ENCODE results near the gene RPL5.

Gene RPL5

DNA sequence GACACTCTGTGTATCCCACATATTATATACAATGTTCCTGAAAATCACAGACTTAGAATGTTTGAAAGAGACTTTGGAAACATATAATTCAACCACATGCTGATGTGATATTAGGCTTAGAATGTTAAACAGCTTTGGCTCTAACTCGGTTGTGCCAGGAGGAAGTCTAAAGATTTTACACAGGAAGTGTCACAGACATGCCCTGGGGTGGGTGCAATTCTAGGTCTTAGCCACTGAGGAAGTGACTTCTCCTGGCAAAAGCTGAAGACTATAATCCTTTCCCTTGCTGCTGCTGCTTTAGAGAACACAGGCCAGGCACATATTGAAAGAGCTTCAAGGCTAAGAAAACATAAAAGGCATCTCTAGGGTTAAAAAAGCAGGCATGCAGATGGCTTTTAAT lies 51.0 kb downstream of the RPL5 start (continued):
- no peak for TF ChIP-seq ZNF140 (tag by site-specific recombination; IDR thresholded peaks at IDR 0.05)
- no peak for TF ChIP-seq ZNF544 (tag by site-specific recombination; IDR thresholded peaks at IDR 0.05)
- TF ChIP-seq ZNF677 (tag by site-specific recombination; IDR thresholded peaks at IDR 0.05): no peak

GRCh38 chr1:92883297-92883696 lies 51.5 kb downstream of the RPL5 start:
- no peaks in the 10 kb centered on the region for H3K4me1 ChIP-seq (ENCODE audit: control insufficient read depth, insufficient read depth, low read length)
- TF ChIP-seq ZNF600 (tag by site-specific recombination; IDR thresholded peaks at IDR 0.05) (no peak), ZNF354C (tag by site-specific recombination; IDR thresholded peaks at IDR 0.05; ENCODE audit: borderline replicate concordance, low read depth) (no peak), ZBTB26 (tag by site-specific recombination; optimal IDR thresholded peaks at IDR 0.05) (no peak), ZSCAN30 (tag by site-specific recombination; IDR thresholded peaks at IDR 0.05) (no peak), ZNF311 (tag by site-specific recombination; IDR thresholded peaks at IDR 0.05; ENCODE audit: borderline replicate concordance) (no peak), ZNF157 (tag by site-specific recombination; IDR thresholded peaks at IDR 0.05) (no peak), ZNF488 (tag by site-specific recombination; IDR thresholded peaks at IDR 0.05) (no peak), OVOL3 (tag by site-specific recombination; IDR thresholded peaks at IDR 0.05) (no peak), ZEB2 (tag by site-specific recombination; IDR thresholded peaks at IDR 0.05) (no peak), HOXC10 (CRISPR knock-in tag; IDR thresholded peaks at IDR 0.05) (no peak), GLI4 (tag by site-specific recombination; IDR thresholded peaks at IDR 0.05) (no peak), ATF2 (tag by site-specific recombination; IDR thresholded peaks at IDR 0.05; ENCODE audit: low read depth) (no peak)
- TF ChIP-seq, protein P1, sequence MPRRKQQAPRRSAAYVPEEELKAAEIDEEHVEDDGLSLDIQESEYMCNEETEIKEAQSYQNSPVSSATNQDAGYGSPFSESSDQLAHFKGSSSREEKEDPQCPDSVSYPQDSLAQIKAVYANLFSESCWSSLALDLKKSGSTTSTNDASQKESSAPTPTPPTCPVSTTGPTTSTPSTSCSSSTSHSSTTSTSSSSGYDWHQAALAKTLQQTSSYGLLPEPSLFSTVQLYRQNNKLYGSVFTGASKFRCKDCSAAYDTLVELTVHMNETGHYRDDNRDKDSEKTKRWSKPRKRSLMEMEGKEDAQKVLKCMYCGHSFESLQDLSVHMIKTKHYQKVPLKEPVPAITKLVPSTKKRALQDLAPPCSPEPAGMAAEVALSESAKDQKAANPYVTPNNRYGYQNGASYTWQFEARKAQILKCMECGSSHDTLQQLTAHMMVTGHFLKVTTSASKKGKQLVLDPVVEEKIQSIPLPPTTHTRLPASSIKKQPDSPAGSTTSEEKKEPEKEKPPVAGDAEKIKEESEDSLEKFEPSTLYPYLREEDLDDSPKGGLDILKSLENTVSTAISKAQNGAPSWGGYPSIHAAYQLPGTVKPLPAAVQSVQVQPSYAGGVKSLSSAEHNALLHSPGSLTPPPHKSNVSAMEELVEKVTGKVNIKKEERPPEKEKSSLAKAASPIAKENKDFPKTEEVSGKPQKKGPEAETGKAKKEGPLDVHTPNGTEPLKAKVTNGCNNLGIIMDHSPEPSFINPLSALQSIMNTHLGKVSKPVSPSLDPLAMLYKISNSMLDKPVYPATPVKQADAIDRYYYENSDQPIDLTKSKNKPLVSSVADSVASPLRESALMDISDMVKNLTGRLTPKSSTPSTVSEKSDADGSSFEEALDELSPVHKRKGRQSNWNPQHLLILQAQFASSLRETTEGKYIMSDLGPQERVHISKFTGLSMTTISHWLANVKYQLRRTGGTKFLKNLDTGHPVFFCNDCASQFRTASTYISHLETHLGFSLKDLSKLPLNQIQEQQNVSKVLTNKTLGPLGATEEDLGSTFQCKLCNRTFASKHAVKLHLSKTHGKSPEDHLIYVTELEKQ (tag by site-specific recombination; IDR thresholded peaks at IDR 0.05; ENCODE audit: borderline replicate concordance): no peak
- TF ChIP-seq, protein P2, sequence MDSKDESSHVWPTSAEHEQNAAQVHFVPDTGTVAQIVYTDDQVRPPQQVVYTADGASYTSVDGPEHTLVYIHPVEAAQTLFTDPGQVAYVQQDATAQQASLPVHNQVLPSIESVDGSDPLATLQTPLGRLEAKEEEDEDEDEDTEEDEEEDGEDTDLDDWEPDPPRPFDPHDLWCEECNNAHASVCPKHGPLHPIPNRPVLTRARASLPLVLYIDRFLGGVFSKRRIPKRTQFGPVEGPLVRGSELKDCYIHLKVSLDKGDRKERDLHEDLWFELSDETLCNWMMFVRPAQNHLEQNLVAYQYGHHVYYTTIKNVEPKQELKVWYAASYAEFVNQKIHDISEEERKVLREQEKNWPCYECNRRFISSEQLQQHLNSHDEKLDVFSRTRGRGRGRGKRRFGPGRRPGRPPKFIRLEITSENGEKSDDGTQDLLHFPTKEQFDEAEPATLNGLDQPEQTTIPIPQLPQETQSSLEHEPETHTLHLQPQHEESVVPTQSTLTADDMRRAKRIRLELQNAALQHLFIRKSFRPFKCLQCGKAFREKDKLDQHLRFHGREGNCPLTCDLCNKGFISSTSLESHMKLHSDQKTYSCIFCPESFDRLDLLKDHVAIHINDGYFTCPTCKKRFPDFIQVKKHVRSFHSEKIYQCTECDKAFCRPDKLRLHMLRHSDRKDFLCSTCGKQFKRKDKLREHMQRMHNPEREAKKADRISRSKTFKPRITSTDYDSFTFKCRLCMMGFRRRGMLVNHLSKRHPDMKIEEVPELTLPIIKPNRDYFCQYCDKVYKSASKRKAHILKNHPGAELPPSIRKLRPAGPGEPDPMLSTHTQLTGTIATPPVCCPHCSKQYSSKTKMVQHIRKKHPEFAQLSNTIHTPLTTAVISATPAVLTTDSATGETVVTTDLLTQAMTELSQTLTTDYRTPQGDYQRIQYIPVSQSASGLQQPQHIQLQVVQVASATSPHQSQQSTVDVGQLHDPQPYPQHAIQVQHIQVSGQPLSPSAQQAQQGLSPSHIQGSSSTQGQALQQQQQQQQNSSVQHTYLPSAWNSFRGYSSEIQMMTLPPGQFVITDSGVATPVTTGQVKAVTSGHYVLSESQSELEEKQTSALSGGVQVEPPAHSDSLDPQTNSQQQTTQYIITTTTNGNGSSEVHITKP (tag by site-specific recombination; IDR thresholded peaks at IDR 0.05): no peak
- H3K4me3 ChIP-seq (ENCODE audit: low read depth, low read length): no peak overlapping the region
- H3K36me3 ChIP-seq (ENCODE audit: control insufficient read depth in 2 of 2, insufficient read depth in 1 of 2, low read length in 2 of 2): no peaks in the 10 kb centered on the region
- POLR2A ChIA-PET: interaction anchor here (0.5 kb wide), 1 partner anchor 961 kb away, joined by 4 read pairs; no protein-coding TSS in a partner anchor
- CTCF ChIA-PET: interaction anchor here (1.4 to 4.2 kb wide), 3 partner anchors 24 to 179 kb away, joined by 5 to 23 read pairs (median 9); no protein-coding TSS in a partner anchor
- no peak overlapping the region for H3K27ac ChIP-seq (ENCODE audit: extremely low read depth, low read depth, low read length)
- H3K9me3 ChIP-seq (ENCODE audit: control insufficient read depth, insufficient read depth, low read depth, low read length): no peaks in the 10 kb centered on the region
